ENCODE measurements around the gene MAP7.

MAP7 gene

DNA sequence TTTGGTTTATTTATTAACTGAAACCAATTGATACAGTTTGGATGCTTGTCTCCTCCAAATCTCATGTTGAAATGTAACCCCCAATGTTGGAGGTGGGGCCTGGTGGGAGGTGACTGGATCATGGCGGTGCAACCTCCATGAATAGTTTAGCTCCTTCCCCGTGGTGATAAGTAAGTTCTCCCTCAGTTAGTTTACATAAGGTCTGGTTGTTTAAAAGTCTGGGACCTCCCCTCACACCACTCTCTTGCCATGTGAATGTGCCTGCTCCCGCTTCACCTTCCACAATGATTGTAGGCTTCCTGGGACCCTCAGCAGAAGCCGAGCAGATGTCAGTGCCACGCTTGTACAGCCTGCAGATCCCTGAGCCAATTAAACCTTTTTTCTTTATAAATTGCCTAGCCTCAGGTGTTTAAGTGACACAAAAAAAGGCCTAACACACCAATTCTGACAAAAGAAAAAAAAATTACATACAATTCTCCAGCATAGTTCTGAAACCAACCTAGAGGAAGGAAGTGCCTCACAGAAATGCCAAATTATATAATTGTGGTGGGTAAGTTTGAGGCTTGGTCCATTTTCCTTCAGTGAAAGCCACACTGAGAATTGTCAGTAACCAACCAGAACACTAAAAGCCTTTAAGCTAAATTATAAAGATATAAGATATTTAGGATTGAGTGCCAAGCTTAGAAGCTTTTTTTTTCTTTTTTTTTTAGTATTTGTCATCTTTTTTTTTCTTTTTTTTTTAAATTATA lies 15.0 kb downstream of the MAP7 start:
- Histone ChIP-seq H3K9ac (ENCODE audit: low read depth in 1 of 2, low read length in 2 of 2) (no peak overlapping the region), H3K27me3 (ENCODE audit: control insufficient read depth in 1 of 2, insufficient read depth in 2 of 2, low read length in 2 of 2) (no peaks in the 10 kb centered on the region), H3K4me3 (ENCODE audit: low read depth in 1 of 2, low read length in 2 of 2) (no peak overlapping the region), H3K27ac (ENCODE audit: low read depth, low read length) (no peak overlapping the region), H3K4me1 (ENCODE audit: control insufficient read depth in 1 of 2, insufficient read depth in 2 of 2, low read length in 2 of 2) (peaks cover 0 to 4% of the 10 kb centered on the region in 2 donors), H3K9me3 (ENCODE audit: control insufficient read depth in 1 of 2, low read length in 2 of 2) (no peaks in the 10 kb centered on the region), H3K36me3 (ENCODE audit: control insufficient read depth in 1 of 2, insufficient read depth in 2 of 2, low read length in 2 of 2) (no peaks in the 10 kb centered on the region)

GRCh38 chr6:136534268-136534667 lies 16.0 kb downstream of the MAP7 start:
- no peaks in the 10 kb centered on the region for H3K36me3 ChIP-seq (ENCODE audit: control insufficient read depth in 1 of 2, insufficient read depth in 2 of 2, low read length in 2 of 2)

DNA sequence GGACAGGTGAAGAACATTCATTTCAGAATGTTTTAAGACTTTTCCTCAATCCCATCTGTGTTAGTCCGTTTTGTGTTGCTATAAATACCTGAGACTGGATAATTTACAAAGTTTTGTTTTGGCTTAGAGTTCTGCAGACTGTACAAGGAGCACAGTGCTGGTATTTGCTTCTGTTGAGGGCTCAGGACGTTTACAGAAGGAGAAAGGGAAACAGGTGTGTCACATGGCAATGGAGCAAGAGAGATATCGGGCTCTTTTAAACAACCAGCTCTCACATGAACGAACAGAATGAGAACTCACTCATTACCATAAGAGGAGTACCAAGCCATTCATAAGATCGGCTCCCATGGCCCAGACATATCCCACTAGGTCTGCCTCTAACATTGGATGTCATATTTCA lies 16.7 kb downstream of the MAP7 start:
- H3K27me3 ChIP-seq (ENCODE audit: control insufficient read depth in 1 of 2, insufficient read depth in 2 of 2, low read length in 2 of 2): no peaks in the 10 kb centered on the region

More at GRCh38 chr6:136534268-136534667, 16.0 kb downstream of the MAP7 start:
- H3K27me3 ChIP-seq (ENCODE audit: control insufficient read depth in 1 of 2, insufficient read depth in 2 of 2, low read length in 2 of 2): no peaks in the 10 kb centered on the region
- H3K9ac ChIP-seq (ENCODE audit: low read depth in 1 of 2, low read length in 2 of 2): no peak overlapping the region
- no peaks in the 10 kb centered on the region for H3K4me1 ChIP-seq (ENCODE audit: control insufficient read depth in 1 of 2, insufficient read depth in 2 of 2, low read length in 2 of 2)
- H3K9me3 ChIP-seq (ENCODE audit: control insufficient read depth in 1 of 2, low read length in 2 of 2): no peaks in the 10 kb centered on the region
- H3K27ac ChIP-seq (ENCODE audit: low read depth, low read length): no peak overlapping the region
- H3K4me3 ChIP-seq (ENCODE audit: low read depth in 1 of 2, low read length in 2 of 2): no peak overlapping the region

GRCh38 chr6:136532030-136532429 lies 18.2 kb downstream of the MAP7 start:
- no peaks in the 10 kb centered on the region for H3K27me3 ChIP-seq (ENCODE audit: control insufficient read depth in 1 of 2, insufficient read depth in 2 of 2, low read length in 2 of 2)
- H3K27ac ChIP-seq (ENCODE audit: low read depth, low read length): no peak overlapping the region
- H3K4me3 ChIP-seq (ENCODE audit: low read depth in 1 of 2, low read length in 2 of 2): no peak overlapping the region
- no peaks in the 10 kb centered on the region for H3K4me1 ChIP-seq (ENCODE audit: control insufficient read depth in 1 of 2, insufficient read depth in 2 of 2, low read length in 2 of 2)
- no peaks in the 10 kb centered on the region for H3K36me3 ChIP-seq (ENCODE audit: control insufficient read depth in 1 of 2, insufficient read depth in 2 of 2, low read length in 2 of 2)
- no peaks in the 10 kb centered on the region for H3K9me3 ChIP-seq (ENCODE audit: control insufficient read depth in 1 of 2, low read length in 2 of 2)
- H3K9ac ChIP-seq (ENCODE audit: low read depth in 1 of 2, low read length in 2 of 2): no peak overlapping the region

More for the DNA sequence above, 16.7 kb downstream of the MAP7 start:
- no peaks in the 10 kb centered on the region for H3K36me3 ChIP-seq (ENCODE audit: control insufficient read depth in 1 of 2, insufficient read depth in 2 of 2, low read length in 2 of 2)
- no peaks in the 10 kb centered on the region for H3K9me3 ChIP-seq (ENCODE audit: control insufficient read depth in 1 of 2, low read length in 2 of 2)
- H3K4me1 ChIP-seq (ENCODE audit: control insufficient read depth in 1 of 2, insufficient read depth in 2 of 2, low read length in 2 of 2): no peaks in the 10 kb centered on the region
- no peak overlapping the region for H3K4me3 ChIP-seq (ENCODE audit: low read depth in 1 of 2, low read length in 2 of 2)
- H3K27ac ChIP-seq (ENCODE audit: low read depth, low read length): no peak overlapping the region
- no peak overlapping the region for H3K9ac ChIP-seq (ENCODE audit: low read depth in 1 of 2, low read length in 2 of 2)

DNA sequence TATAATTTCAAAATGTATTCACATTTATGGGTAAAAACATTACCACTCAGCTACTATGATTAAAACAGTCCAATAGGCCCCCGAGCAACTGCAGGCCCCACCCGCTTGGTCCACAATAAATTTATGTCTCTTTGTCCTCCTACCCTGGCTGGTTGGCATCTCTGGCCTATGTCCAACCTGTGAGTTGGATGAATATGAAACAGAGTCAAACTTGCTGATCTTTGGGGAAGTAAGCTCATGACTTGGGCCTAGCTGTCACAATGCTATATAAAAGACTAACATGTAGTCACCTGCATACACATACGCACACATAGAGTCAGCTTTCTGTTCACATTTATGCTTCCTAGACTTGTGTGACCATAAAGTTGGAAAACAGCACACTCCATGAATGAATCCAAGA lies 20.5 kb downstream of the MAP7 start:
- no peaks in the 10 kb centered on the region for H3K4me1 ChIP-seq (ENCODE audit: control insufficient read depth in 1 of 2, insufficient read depth in 2 of 2, low read length in 2 of 2)
- H3K36me3 ChIP-seq (ENCODE audit: control insufficient read depth in 1 of 2, insufficient read depth in 2 of 2, low read length in 2 of 2): peaks cover 0 to 5% of the 10 kb centered on the region in 2 donors
- H3K27me3 ChIP-seq (ENCODE audit: control insufficient read depth in 1 of 2, insufficient read depth in 2 of 2, low read length in 2 of 2): no peaks in the 10 kb centered on the region
- H3K9me3 ChIP-seq (ENCODE audit: control insufficient read depth in 1 of 2, low read length in 2 of 2): no peaks in the 10 kb centered on the region
- no peak overlapping the region for H3K27ac ChIP-seq (ENCODE audit: low read depth, low read length)
- no peak overlapping the region for H3K9ac ChIP-seq (ENCODE audit: low read depth in 1 of 2, low read length in 2 of 2)
- H3K4me3 ChIP-seq (ENCODE audit: low read depth in 1 of 2, low read length in 2 of 2): no peak overlapping the region

DNA sequence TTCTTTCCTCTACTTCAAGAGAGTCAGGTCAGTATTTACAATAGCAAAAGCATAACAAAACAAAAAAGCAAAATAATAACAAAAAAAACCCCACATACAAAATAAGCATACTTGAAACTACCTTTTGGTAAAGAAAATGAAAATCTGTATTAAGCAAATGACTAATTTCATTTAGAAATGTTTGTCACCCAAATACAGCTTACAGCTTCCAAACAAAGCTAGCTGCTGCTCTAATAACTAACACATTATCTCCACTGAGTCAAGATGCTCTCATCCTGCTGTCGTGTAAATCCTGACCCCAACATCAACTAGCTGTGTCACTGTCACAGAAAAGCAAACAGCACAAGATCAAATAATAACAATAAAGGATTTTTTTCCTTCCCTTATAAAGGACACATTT lies 21.7 kb downstream of the MAP7 start:
- H3K27ac ChIP-seq (ENCODE audit: low read depth, low read length): no peak overlapping the region
- peaks cover 0 to 5% of the 10 kb centered on the region in 2 donors for H3K36me3 ChIP-seq (ENCODE audit: control insufficient read depth in 1 of 2, insufficient read depth in 2 of 2, low read length in 2 of 2)
- no peaks in the 10 kb centered on the region for H3K4me1 ChIP-seq (ENCODE audit: control insufficient read depth in 1 of 2, insufficient read depth in 2 of 2, low read length in 2 of 2)
- no peaks in the 10 kb centered on the region for H3K27me3 ChIP-seq (ENCODE audit: control insufficient read depth in 1 of 2, insufficient read depth in 2 of 2, low read length in 2 of 2)
- no peaks in the 10 kb centered on the region for H3K9me3 ChIP-seq (ENCODE audit: control insufficient read depth in 1 of 2, low read length in 2 of 2)
- H3K9ac ChIP-seq (ENCODE audit: low read depth in 1 of 2, low read length in 2 of 2): no peak overlapping the region
- no peak overlapping the region for H3K4me3 ChIP-seq (ENCODE audit: low read depth in 1 of 2, low read length in 2 of 2)

DNA sequence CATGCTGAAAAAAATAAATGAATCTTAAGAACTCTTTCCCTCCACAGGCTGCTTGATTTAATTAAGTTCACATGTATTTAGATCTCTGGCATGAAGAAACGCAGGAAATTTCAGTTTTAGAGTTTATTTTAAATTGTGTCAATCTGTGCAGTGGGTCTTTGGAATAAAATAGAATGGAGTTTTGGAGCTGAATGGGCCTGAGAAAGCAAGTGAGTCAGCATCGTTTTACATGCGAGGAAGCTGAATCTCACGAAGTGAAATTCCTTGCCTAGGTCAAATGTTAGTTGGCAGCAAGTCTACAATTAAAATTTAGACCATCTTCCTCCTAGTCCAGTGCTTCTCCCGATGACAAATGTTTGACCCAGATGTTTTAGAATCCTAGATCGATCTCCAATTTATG lies 22.4 kb downstream of the MAP7 start:
- Histone ChIP-seq H3K9me3 (ENCODE audit: control insufficient read depth in 1 of 2, low read length in 2 of 2) (no peaks in the 10 kb centered on the region), H3K4me3 (ENCODE audit: low read depth in 1 of 2, low read length in 2 of 2) (no peak overlapping the region), H3K4me1 (ENCODE audit: control insufficient read depth in 1 of 2, insufficient read depth in 2 of 2, low read length in 2 of 2) (no peaks in the 10 kb centered on the region), H3K27me3 (ENCODE audit: control insufficient read depth in 1 of 2, insufficient read depth in 2 of 2, low read length in 2 of 2) (no peaks in the 10 kb centered on the region), H3K9ac (ENCODE audit: low read depth in 1 of 2, low read length in 2 of 2) (no peak overlapping the region), H3K27ac (ENCODE audit: low read depth, low read length) (no peak overlapping the region), H3K36me3 (ENCODE audit: control insufficient read depth in 1 of 2, insufficient read depth in 2 of 2, low read length in 2 of 2) (peaks cover 0 to 5% of the 10 kb centered on the region in 2 donors)

DNA sequence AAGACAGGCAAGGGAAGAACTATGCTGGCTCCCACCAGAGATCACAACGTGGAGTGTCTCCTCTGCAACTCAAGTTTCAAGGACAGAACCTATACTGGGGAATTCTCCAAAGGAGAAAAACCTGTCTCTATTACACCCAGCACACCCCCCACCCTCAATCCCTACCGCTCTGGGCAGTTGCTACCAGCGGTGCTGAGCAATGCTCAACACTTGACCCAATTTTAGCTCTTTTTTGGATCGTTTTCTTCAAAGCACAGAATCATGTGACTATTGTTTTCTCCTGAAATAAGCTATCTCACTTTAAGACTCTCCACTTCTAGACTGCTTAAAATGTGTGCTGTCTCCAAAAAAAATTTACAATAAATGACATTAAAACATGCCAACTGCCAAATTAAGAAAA lies 23.3 kb downstream of the MAP7 start:
- Histone ChIP-seq H3K9ac (ENCODE audit: low read depth in 1 of 2, low read length in 2 of 2) (no peak overlapping the region), H3K36me3 (ENCODE audit: control insufficient read depth in 1 of 2, insufficient read depth in 2 of 2, low read length in 2 of 2) (peaks cover 0 to 5% of the 10 kb centered on the region in 2 donors), H3K9me3 (ENCODE audit: control insufficient read depth in 1 of 2, low read length in 2 of 2) (no peaks in the 10 kb centered on the region), H3K27ac (ENCODE audit: low read depth, low read length) (no peak overlapping the region), H3K4me1 (ENCODE audit: control insufficient read depth in 1 of 2, insufficient read depth in 2 of 2, low read length in 2 of 2) (no peaks in the 10 kb centered on the region), H3K4me3 (ENCODE audit: low read depth in 1 of 2, low read length in 2 of 2) (no peak overlapping the region), H3K27me3 (ENCODE audit: control insufficient read depth in 1 of 2, insufficient read depth in 2 of 2, low read length in 2 of 2) (no peaks in the 10 kb centered on the region)

DNA sequence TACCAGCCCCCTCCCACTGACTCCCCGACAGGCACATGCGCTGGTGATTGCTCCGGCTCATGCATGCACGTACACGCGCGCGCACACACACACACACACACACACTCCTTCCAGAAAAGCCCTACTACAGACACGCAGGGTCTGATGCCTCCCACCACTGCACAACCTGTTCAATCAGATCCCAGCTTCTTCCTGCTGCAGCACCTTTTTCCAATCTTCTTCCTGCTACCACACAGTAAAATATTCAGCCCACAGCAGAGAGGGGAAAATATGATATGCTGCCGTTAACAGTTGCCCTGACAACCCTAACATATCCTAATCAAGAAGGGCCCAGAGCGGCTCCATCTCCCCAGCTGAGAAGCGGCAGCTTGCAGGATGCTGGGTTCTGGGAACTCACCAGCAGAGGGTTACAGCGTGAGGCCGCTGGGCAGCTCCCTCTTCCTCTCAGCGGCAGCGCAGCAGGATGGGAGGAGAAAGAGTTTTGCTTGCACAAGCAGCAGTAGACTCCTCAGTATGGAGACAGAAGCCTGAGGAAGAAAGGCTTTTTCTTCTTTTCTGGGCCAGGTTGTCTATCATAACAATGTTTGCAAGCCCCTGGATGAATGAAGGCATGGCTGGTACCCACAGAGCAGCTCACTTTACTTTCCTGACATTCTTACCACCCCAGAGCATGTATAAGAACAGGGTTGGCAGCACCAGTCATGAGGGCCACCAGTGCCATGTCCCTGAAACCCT lies 23.9 kb downstream of the MAP7 start:
- no peaks in the 10 kb centered on the region for H3K27me3 ChIP-seq (ENCODE audit: control insufficient read depth in 1 of 2, insufficient read depth in 2 of 2, low read length in 2 of 2)
- H3K9ac ChIP-seq (ENCODE audit: low read depth in 1 of 2, low read length in 2 of 2): no peak overlapping the region
- no peaks in the 10 kb centered on the region for H3K9me3 ChIP-seq (ENCODE audit: control insufficient read depth in 1 of 2, low read length in 2 of 2)
- H3K4me3 ChIP-seq (ENCODE audit: low read depth in 1 of 2, low read length in 2 of 2): no peak overlapping the region
- H3K27ac ChIP-seq (ENCODE audit: low read depth, low read length): no peak overlapping the region
- peaks cover 0 to 5% of the 10 kb centered on the region in 2 donors for H3K36me3 ChIP-seq (ENCODE audit: control insufficient read depth in 1 of 2, insufficient read depth in 2 of 2, low read length in 2 of 2)
- no peaks in the 10 kb centered on the region for H3K4me1 ChIP-seq (ENCODE audit: control insufficient read depth in 1 of 2, insufficient read depth in 2 of 2, low read length in 2 of 2)

GRCh38 chr6:136525586-136526195 lies 24.5 kb downstream of the MAP7 start:
- Histone ChIP-seq H3K4me3 (ENCODE audit: low read depth in 1 of 2, low read length in 2 of 2) (no peak overlapping the region), H3K27me3 (ENCODE audit: control insufficient read depth in 1 of 2, insufficient read depth in 2 of 2, low read length in 2 of 2) (no peaks in the 10 kb centered on the region), H3K27ac (ENCODE audit: low read depth, low read length) (no peak overlapping the region), H3K4me1 (ENCODE audit: control insufficient read depth in 1 of 2, insufficient read depth in 2 of 2, low read length in 2 of 2) (no peaks in the 10 kb centered on the region), H3K9me3 (ENCODE audit: control insufficient read depth in 1 of 2, low read length in 2 of 2) (no peaks in the 10 kb centered on the region), H3K9ac (ENCODE audit: low read depth in 1 of 2, low read length in 2 of 2) (no peak overlapping the region), H3K36me3 (ENCODE audit: control insufficient read depth in 1 of 2, insufficient read depth in 2 of 2, low read length in 2 of 2) (peaks cover 0 to 5% of the 10 kb centered on the region in 2 donors)

Measured in duodenal mucosa (tissue), 2 donors.